Measurements from ENCODE around the gene ZMYND15. TPM values are rescaled to one million over a fixed set of nuclear protein-coding genes. Genes with fewer than 3 reads are reported as not detected.
A peak's percentile ranks its signal among the peaks of the same experiment; 100 is the strongest.
"Not testable (repeated sequence)": the region's sequence is repeated elsewhere in the genome, so short reads cannot be mapped to it uniquely, and the experiment has no call there.

ZMYND15 gene, protein sequence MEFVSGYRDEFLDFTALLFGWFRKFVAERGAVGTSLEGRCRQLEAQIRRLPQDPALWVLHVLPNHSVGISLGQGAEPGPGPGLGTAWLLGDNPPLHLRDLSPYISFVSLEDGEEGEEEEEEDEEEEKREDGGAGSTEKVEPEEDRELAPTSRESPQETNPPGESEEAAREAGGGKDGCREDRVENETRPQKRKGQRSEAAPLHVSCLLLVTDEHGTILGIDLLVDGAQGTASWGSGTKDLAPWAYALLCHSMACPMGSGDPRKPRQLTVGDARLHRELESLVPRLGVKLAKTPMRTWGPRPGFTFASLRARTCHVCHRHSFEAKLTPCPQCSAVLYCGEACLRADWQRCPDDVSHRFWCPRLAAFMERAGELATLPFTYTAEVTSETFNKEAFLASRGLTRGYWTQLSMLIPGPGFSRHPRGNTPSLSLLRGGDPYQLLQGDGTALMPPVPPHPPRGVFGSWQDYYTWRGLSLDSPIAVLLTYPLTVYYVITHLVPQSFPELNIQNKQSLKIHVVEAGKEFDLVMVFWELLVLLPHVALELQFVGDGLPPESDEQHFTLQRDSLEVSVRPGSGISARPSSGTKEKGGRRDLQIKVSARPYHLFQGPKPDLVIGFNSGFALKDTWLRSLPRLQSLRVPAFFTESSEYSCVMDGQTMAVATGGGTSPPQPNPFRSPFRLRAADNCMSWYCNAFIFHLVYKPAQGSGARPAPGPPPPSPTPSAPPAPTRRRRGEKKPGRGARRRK
- total RNA-seq (2021) (0.17 and 0.37 TPM in 2 replicates), Bru-seq, nascent RNA (percentile 19 among the genes with signal in this experiment), BruChase-seq, experiment 1, labeled RNA remaining after a 2-hour chase (percentile 11 among the genes with signal in this experiment), BruChase-seq, experiment 2, labeled RNA remaining after a 6-hour chase (percentile 15 among the genes with signal in this experiment)
- long read RNA-seq, partial matches to known transcripts: 0 of 1 reads
- long read RNA-seq, other reads (novel, unspliced or antisense): 1 of 1 reads

DNA sequence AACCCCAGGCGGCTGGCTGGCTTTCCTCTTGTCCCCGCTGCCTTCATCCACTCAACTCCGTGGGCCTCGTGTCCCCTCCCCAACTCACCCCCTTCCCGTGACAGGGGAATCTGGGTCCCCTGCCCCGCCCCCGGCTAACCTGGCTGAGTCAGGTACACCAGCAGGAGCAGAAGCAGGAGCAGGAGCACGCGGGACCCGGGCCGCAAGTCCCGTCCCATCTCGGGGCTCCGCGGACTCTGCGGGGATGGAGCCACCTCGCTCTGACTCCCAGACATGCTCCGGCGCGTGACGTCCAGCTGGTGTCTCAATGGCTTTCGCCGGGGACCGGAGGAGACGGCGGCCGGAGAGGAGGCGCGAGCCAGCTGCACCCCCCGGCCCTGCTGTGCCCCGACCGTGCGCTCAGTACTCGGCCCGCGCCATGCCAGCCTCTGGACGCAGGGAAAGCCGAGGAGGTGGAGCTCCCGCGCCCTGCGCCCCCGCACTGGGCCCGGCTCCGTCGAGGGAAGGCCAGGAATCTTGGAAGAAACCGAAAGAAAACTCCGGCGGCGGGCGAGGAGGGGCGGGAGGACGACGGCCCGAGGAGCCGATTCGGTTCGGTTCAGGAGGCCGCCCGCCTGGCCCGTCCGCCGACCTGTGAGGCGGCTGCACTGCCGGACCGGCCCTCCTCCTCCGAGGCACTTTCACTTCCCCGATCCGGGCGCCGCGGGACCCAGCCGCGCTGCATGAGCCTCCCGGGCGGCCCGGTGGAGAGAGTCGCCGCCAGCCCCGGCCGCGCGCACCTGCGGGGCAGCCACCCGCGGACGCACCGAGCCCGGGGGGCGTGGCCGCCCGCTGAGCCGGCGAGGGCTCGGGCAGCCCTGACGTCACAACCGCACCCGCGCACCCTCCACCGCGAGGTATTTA lies at the start of gene ZMYND15, which contains the start of gene CXCL16:
Gene ZMYND15, plus strand, starts transcription at position 712 of the 903 bp plus-strand sequence. CDS start 716 bp downstream, outside the sequence.
Gene CXCL16, minus strand, starts transcription at position 807 of the 903 bp plus-strand sequence. Its CDS starts 589 bp downstream, at position 218.
- BruUV-seq (replicated peaks): no TSS peak
- Histone ChIP-seq H3K27ac (ENCODE audit: low read depth, low read length, poor library complexity, severe bottlenecking) (no peak within 1 kb of the TSS), H3K9me3 (ENCODE audit: low read depth, low read length, poor library complexity, severe bottlenecking) (no peaks in the 10 kb centered on the region), H3K36me3 (ENCODE audit: insufficient read depth, low read length, poor library complexity, severe bottlenecking) (no peaks in the 10 kb centered on the region), H3K27me3 (replicated peaks; ENCODE audit: insufficient read depth, low read depth, low read length, poor library complexity) (peaks cover 13% of the 10 kb centered on the region), H3K4me1 (ENCODE audit: insufficient read depth, low read length, poor library complexity, severe bottlenecking) (peaks cover 5% of the 10 kb centered on the region), H3K4me3 (ENCODE audit: low read depth, low read length, poor library complexity, severe bottlenecking) (peak within 1 kb of the TSS; percentile 70)
- CTCF ChIA-PET: no interaction called here
- peak; percentile 35 for DNase-seq (ENCODE audit: low spot score)
- TF ChIP-seq, protein P1, sequence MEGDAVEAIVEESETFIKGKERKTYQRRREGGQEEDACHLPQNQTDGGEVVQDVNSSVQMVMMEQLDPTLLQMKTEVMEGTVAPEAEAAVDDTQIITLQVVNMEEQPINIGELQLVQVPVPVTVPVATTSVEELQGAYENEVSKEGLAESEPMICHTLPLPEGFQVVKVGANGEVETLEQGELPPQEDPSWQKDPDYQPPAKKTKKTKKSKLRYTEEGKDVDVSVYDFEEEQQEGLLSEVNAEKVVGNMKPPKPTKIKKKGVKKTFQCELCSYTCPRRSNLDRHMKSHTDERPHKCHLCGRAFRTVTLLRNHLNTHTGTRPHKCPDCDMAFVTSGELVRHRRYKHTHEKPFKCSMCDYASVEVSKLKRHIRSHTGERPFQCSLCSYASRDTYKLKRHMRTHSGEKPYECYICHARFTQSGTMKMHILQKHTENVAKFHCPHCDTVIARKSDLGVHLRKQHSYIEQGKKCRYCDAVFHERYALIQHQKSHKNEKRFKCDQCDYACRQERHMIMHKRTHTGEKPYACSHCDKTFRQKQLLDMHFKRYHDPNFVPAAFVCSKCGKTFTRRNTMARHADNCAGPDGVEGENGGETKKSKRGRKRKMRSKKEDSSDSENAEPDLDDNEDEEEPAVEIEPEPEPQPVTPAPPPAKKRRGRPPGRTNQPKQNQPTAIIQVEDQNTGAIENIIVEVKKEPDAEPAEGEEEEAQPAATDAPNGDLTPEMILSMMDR (conservative IDR thresholded peaks at IDR 0.05; ENCODE audit: low read depth, low read length): no peak
- no peak for TF ChIP-seq EZH2 (IDR thresholded peaks at IDR 0.05; ENCODE audit: borderline replicate concordance, low read depth, low read length, poor library complexity, severe bottlenecking)
- POLR2A ChIA-PET (ENCODE audit: low non-redundant PET): no interaction called here
- intact Hi-C loops (cut with micrococcal nuclease; ENCODE audit: unreplicated experiment): no loop called here

DNA sequence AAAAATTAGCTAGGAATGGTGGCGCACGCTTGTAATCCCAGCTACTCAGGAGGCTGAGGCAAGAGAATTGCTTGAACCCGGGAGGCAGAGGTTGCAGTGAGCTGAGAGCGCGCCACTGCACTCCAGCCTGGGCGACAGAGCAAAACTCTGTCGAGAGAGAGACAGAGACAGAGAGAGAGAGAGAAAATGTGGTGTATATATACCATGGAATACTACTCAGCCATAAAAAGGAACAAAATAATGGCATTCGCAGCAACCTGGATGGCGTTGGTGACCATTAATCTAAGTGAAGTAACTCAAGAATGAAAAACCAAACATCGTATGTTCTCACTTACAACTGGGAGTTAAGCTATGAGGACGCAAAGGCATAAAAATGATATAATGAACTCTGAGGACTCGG lies 49.8 kb upstream of the ZMYND15 start:
- H3K27ac ChIP-seq (ENCODE audit: low read depth, low read length, poor library complexity, severe bottlenecking); H3K4me1 ChIP-seq (ENCODE audit: insufficient read depth, low read length, poor library complexity, severe bottlenecking); DNase-seq (ENCODE audit: low spot score); H3K4me3 ChIP-seq (ENCODE audit: low read depth, low read length, poor library complexity, severe bottlenecking); H3K9me3 ChIP-seq (ENCODE audit: low read depth, low read length, poor library complexity, severe bottlenecking); POLR2A ChIA-PET (ENCODE audit: low non-redundant PET); CTCF ChIA-PET; intact Hi-C loops (cut with micrococcal nuclease; ENCODE audit: unreplicated experiment); BruUV-seq (replicated peaks); H3K27me3 ChIP-seq (replicated peaks; ENCODE audit: insufficient read depth, low read depth, low read length, poor library complexity): not testable (repeated sequence)
- H3K36me3 ChIP-seq (ENCODE audit: insufficient read depth, low read length, poor library complexity, severe bottlenecking): peaks cover 55% of the 10 kb centered on the region

DNA sequence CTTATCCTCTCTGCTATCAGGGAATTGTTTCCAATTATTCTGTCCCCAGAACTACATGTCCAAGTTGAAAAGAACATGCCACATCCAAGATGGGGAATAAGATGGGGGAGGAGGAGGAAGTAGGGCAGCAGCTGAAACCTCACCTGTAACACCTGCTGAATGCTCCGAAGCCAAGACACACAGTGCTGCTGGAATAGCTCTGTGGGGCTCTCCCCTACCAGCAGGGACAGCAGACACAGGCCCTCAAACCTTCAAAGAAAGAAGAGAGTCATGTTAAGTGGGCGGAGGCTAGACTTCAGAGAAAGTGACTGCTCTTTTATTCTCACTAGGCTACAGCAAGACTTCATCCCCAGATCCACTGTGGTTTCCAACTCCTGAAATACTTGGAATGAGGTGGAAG lies 48.9 kb upstream of the ZMYND15 start:
- no peaks in the 10 kb centered on the region for H3K27me3 ChIP-seq (replicated peaks; ENCODE audit: insufficient read depth, low read depth, low read length, poor library complexity)
- POLR2A ChIA-PET (ENCODE audit: low non-redundant PET): no interaction called here
- no peak overlapping the region for H3K27ac ChIP-seq (ENCODE audit: low read depth, low read length, poor library complexity, severe bottlenecking)
- no peaks in the 10 kb centered on the region for H3K4me1 ChIP-seq (ENCODE audit: insufficient read depth, low read length, poor library complexity, severe bottlenecking)
- TF ChIP-seq, protein P1 (conservative IDR thresholded peaks at IDR 0.05; ENCODE audit: low read depth, low read length): no peak
- TF ChIP-seq EZH2 (IDR thresholded peaks at IDR 0.05; ENCODE audit: borderline replicate concordance, low read depth, low read length, poor library complexity, severe bottlenecking): no peak
- no peak for DNase-seq (ENCODE audit: low spot score)
- H3K9me3 ChIP-seq (ENCODE audit: low read depth, low read length, poor library complexity, severe bottlenecking): no peaks in the 10 kb centered on the region
- H3K4me3 ChIP-seq (ENCODE audit: low read depth, low read length, poor library complexity, severe bottlenecking): no peak overlapping the region
- CTCF ChIA-PET: no interaction called here
- peaks cover 50% of the 10 kb centered on the region for H3K36me3 ChIP-seq (ENCODE audit: insufficient read depth, low read length, poor library complexity, severe bottlenecking)
- intact Hi-C loops (cut with micrococcal nuclease; ENCODE audit: unreplicated experiment): no loop called here
- BruUV-seq (replicated peaks): no TSS peak

Data from A673 (cell line).